ENCODE measurements around the gene GALNTL6.

DNA sequence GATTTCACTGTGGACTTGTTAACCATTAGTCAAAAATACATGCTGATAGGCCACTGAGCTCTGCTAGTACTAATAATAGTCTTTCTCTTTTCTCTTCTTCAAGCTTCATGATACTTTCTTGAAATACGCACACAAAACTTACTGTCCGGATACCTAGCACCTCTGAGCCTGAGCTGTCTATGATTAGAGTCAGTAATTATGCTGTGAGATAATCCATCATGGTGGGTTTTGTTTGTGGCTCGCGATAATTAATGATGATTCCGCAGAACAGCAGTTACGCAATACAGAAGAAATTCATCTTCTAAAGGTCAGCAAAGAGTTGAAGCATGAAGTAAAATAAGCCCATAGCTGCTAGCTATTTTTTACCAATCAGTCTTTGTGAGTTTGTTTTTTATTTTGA lies 843.9 kb downstream of the GALNTL6 start:
- no peak for TF ChIP-seq POLR2A (IDR thresholded peaks at IDR 0.05; ENCODE audit: low read length)
- TF ChIP-seq GATA1 (IDR thresholded peaks at IDR 0.05; ENCODE audit: low read depth, low read length), result no peak
